DOHH2 (cell line): ENCODE data around the gene PDE10A.

Experiments used
- H3F3A ChIP-seq: fragments of 200-600 bp; sonication (generic), shearing (Covaris generic); 2 replicates; pipeline ENCODE4 v1.6.0; 2016; ENCODE audit warnings: antibody characterized with exemption, mild to moderate bottlenecking; ENCODE audit not compliant: control insufficient read depth, insufficient read depth
- H3K27ac ChIP-seq: fragments of 200-600 bp; sonication (generic); 2 replicates; pipeline ENCODE4 v1.5.1; 2014; ENCODE audit warnings: low read depth, mild to moderate bottlenecking, low read length, moderate library complexity
- H3K27me3 ChIP-seq: fragments of 200-600 bp; sonication (generic); 2 replicates; pipeline ENCODE4 v1.6.1; 2014; ENCODE audit warnings: mild to moderate bottlenecking, low read length, mixed read lengths; ENCODE audit not compliant: control insufficient read depth
- H3K36me3 ChIP-seq: fragments of 200-600 bp; sonication (generic); 2 replicates; pipeline ENCODE4 v1.6.1; 2014; ENCODE audit warnings: mild to moderate bottlenecking, low read length, moderate library complexity, mixed read lengths; ENCODE audit not compliant: control insufficient read depth
- H3K4me1 ChIP-seq: fragments of 200-600 bp; sonication (generic); 2 replicates; pipeline ENCODE4 v1.6.1; 2014; ENCODE audit warnings: mild to moderate bottlenecking, low read length, mixed read lengths; ENCODE audit not compliant: control insufficient read depth
- H3K4me2 ChIP-seq: fragments of 200-600 bp; sonication (generic); 2 replicates; pipeline ENCODE4 v1.6.0; 2014; ENCODE audit warnings: mild to moderate bottlenecking, low read length, moderate library complexity
- H3K4me3 ChIP-seq: fragments of 200-600 bp; sonication (generic); 2 replicates; pipeline ENCODE4 v1.5.1; 2014; ENCODE audit warnings: mild to moderate bottlenecking, low read length, mixed read lengths
- H3K79me2 ChIP-seq: fragments of 200-600 bp; sonication (generic); 2 replicates; pipeline ENCODE4 v1.6.1; 2014; ENCODE audit warnings: mild to moderate bottlenecking, low read length, mixed read lengths; ENCODE audit not compliant: control insufficient read depth
- H3K9me2 ChIP-seq: fragments of 200-600 bp; sonication (generic); replicated peaks from 2 replicates; pipeline ENCODE4 v1.6.1; 2014; ENCODE audit warnings: mild to moderate bottlenecking, low read length, mixed read lengths; ENCODE audit not compliant: control insufficient read depth
- H3K9me3 ChIP-seq: fragments of 200-600 bp; sonication (generic); 2 replicates; pipeline ENCODE4 v1.6.1; 2014; ENCODE audit warnings: antibody characterized with exemption, low read length, mixed read lengths; ENCODE audit not compliant: control insufficient read depth, insufficient read depth
- H4K20me1 ChIP-seq: fragments of 200-600 bp; sonication (generic); 2 replicates; pipeline ENCODE4 v1.6.0; 2014; ENCODE audit warnings: low read depth, mild to moderate bottlenecking, antibody characterized with exemption, low read length, moderate library complexity; ENCODE audit not compliant: control insufficient read depth, insufficient read depth
- EZH2phosphoT487 ChIP-seq: fragments of 200-600 bp; sonication (generic); IDR thresholded peaks from 2 replicates; pipeline ENCODE4 v1.6.1; 2017; ENCODE audit warnings: borderline replicate concordance, mild to moderate bottlenecking, antibody characterized with exemption, low read length, moderate library complexity, mixed read lengths
- TF ChIP-seq, protein P1 (sequence below): fragments of 200-600 bp; sonication (generic); IDR thresholded peaks from one replicate; pipeline ENCODE4 v1.5.1; 2014; ENCODE audit warnings: antibody characterized with exemption, mild to moderate bottlenecking, low read depth, low read length; ENCODE audit not compliant: poor library complexity, severe bottlenecking

Gene PDE10A

DNA sequence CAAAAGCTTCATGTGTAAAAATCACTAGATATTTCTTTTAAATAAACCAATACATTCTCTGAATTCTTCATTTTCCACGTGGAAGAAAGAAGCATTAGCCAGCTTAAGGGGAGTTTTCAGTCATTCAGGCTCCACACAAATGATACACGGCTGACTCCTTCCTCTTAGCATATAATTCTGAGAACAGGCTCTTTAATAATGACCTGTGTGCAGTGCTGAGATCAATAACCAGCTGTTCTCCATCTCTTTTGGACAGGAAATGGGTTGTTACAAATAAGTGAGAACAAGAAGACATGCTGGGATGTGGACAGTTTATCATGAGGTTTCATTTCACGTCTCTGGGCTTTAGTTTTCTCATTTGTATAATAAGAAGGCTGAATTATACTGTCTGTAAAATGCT, 206.8 kb downstream of the PDE10A start:
- no peaks in the 10 kb centered on the region for H3K9me2 ChIP-seq
- H3K4me2 ChIP-seq, result no peak overlapping the region
- TF ChIP-seq, protein P1, sequence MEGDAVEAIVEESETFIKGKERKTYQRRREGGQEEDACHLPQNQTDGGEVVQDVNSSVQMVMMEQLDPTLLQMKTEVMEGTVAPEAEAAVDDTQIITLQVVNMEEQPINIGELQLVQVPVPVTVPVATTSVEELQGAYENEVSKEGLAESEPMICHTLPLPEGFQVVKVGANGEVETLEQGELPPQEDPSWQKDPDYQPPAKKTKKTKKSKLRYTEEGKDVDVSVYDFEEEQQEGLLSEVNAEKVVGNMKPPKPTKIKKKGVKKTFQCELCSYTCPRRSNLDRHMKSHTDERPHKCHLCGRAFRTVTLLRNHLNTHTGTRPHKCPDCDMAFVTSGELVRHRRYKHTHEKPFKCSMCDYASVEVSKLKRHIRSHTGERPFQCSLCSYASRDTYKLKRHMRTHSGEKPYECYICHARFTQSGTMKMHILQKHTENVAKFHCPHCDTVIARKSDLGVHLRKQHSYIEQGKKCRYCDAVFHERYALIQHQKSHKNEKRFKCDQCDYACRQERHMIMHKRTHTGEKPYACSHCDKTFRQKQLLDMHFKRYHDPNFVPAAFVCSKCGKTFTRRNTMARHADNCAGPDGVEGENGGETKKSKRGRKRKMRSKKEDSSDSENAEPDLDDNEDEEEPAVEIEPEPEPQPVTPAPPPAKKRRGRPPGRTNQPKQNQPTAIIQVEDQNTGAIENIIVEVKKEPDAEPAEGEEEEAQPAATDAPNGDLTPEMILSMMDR, result no peak
- no peak for TF ChIP-seq EZH2phosphoT487
- no peaks in the 10 kb centered on the region for H3K27me3 ChIP-seq
- H4K20me1 ChIP-seq, result no peaks in the 10 kb centered on the region
- H3K36me3 ChIP-seq, result no peaks in the 10 kb centered on the region
- no peaks in the 10 kb centered on the region for H3K4me1 ChIP-seq
- H3K4me3 ChIP-seq, result no peak overlapping the region
- no peaks in the 10 kb centered on the region for H3K79me2 ChIP-seq
- H3F3A ChIP-seq, result no peaks in the 10 kb centered on the region
- H3K9me3 ChIP-seq, result no peaks in the 10 kb centered on the region
- no peak overlapping the region for H3K27ac ChIP-seq

DNA sequence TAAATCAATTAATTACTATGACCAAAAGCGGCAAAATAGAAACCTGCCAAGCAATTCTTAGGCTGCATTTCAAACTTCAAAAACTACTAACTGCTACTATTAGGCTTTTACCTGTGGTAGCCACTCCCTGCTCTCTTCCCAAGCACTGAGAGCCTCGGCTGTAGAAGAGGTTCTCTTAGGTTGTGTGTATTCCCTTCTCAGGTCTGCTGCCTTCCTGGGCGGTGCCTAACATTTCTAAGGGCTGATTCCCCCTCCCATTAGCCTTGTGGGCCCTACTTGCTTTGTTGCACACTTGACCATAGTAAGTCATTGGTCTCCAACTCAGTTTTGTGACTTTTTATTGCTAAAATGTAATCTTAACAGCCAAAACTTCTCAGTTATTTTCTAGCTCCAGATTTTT, 207.6 kb downstream of the PDE10A start:
- Histone ChIP-seq H3K4me2 (no peak overlapping the region), H3K27ac (no peak overlapping the region)
- TF ChIP-seq EZH2phosphoT487, result no peak
- TF ChIP-seq, protein P1, result no peak

DNA sequence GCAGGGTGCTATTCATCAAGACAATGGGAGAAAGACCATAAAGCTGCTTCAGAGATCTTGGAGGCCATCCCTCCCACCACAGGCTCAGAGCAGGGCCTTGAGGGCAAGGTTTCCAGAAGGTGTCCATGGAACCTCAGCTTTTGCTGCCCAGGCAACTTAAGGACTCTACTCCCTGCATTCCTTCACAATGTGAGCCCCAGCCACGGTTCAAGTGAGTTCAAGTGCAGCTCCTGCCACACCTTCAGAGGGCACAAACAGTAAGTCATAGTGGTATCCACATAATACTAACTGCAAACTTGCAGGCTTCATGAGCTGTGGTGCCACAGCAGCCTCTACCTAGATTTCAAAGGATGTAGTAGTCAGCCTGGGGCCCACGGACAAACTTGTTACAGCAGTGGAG, 209.6 kb downstream of the PDE10A start:
- no peaks in the 10 kb centered on the region for H4K20me1 ChIP-seq
- no peak for TF ChIP-seq EZH2phosphoT487
- TF ChIP-seq, protein P1, result no peak
- no peaks in the 10 kb centered on the region for H3F3A ChIP-seq
- H3K27ac ChIP-seq, result no peak overlapping the region
- H3K36me3 ChIP-seq, result no peaks in the 10 kb centered on the region
- no peaks in the 10 kb centered on the region for H3K9me3 ChIP-seq
- H3K9me2 ChIP-seq, result no peaks in the 10 kb centered on the region
- H3K4me3 ChIP-seq, result no peak overlapping the region
- no peaks in the 10 kb centered on the region for H3K27me3 ChIP-seq
- H3K4me2 ChIP-seq, result no peak overlapping the region
- no peaks in the 10 kb centered on the region for H3K4me1 ChIP-seq
- no peaks in the 10 kb centered on the region for H3K79me2 ChIP-seq

More for the DNA sequence above, 207.6 kb downstream of the PDE10A start:
- H3K27me3 ChIP-seq, result no peaks in the 10 kb centered on the region
- H3K36me3 ChIP-seq, result no peaks in the 10 kb centered on the region
- no peaks in the 10 kb centered on the region for H3K9me3 ChIP-seq
- no peaks in the 10 kb centered on the region for H3K4me1 ChIP-seq
- no peaks in the 10 kb centered on the region for H3K9me2 ChIP-seq
- H4K20me1 ChIP-seq, result no peaks in the 10 kb centered on the region
- no peaks in the 10 kb centered on the region for H3K79me2 ChIP-seq
- H3K4me3 ChIP-seq, result no peak overlapping the region
- H3F3A ChIP-seq, result no peaks in the 10 kb centered on the region

DNA sequence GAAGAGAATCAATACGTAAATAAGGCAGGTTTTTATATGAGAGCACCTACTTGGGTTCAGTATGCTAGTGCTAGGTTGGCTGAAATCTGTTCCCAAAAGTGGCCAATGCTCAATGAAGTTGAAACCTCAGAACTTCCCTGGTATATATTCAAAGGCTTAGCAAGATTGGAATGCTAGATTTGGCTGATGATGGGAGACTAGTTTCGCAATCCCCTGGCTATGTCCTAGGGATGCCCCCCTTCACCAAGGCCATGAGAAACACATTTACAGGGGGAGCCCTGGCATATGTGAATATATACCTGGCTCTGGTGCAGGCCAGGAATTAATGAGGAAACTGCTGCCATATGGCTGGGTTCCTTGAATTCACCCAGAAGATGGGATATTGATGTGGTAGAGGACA, 211.2 kb downstream of the PDE10A start:
- Histone ChIP-seq H3K4me3 (no peak overlapping the region), H3K27ac (no peak overlapping the region), H3F3A (no peaks in the 10 kb centered on the region), H3K4me1 (no peaks in the 10 kb centered on the region), H3K9me3 (no peaks in the 10 kb centered on the region), H3K9me2 (no peaks in the 10 kb centered on the region), H3K79me2 (no peaks in the 10 kb centered on the region), H3K36me3 (no peaks in the 10 kb centered on the region), H3K27me3 (no peaks in the 10 kb centered on the region), H3K4me2 (no peak overlapping the region), H4K20me1 (no peaks in the 10 kb centered on the region)
- no peak for TF ChIP-seq EZH2phosphoT487
- TF ChIP-seq, protein P1, result no peak
